ENCODE results near the gene NANOG.
"Not testable (repeated sequence)": the region's sequence is repeated elsewhere in the genome, so short reads cannot be mapped to it uniquely, and the experiment has no call there.

Gene NANOG

DNA sequence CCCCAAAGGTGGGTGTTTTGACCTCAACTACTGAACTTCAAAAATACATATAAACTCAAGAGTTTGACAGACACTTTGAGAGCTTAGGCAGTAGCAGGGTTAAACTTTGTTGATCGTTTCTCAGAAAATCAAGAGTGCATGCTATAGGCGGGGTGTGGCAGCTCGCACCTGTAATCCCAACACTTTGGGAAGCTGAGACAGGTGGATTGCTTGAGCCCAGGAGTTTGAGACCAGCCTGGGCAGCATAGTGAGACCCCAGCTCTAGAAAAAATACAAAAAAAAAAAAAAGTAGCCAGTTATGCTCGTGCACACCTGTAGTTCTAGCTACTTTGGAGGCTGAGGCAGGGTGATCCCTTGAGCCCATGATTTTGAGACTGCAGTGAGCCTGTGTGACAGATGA, 12.3 kb downstream of the NANOG start:
- DNase-seq (ENCODE audit: extremely low read depth in 1 of 2, low read depth in 1 of 2) = no peak

DNA sequence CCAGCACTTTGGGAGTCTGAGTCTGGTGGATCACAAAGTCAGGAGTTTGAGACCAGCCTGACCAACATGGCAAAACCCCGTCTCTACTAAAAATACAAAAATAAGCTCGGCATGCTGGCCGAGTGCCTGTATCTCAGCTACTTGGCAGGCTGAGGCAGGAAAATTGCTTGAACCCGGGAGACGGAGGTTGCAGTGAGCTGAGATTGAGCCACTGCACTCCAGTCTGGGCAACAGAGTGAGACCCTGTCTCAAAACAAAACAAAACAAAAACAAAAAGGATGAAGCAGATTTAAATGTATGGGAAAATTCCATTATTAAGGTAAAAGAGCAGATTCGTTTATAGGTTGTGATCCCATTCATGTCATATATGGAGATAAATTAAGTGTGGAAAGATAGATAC, 17.1 kb downstream of the NANOG start:
- not testable (repeated sequence) for DNase-seq (ENCODE audit: extremely low read depth in 1 of 2, low read depth in 1 of 2)

DNA sequence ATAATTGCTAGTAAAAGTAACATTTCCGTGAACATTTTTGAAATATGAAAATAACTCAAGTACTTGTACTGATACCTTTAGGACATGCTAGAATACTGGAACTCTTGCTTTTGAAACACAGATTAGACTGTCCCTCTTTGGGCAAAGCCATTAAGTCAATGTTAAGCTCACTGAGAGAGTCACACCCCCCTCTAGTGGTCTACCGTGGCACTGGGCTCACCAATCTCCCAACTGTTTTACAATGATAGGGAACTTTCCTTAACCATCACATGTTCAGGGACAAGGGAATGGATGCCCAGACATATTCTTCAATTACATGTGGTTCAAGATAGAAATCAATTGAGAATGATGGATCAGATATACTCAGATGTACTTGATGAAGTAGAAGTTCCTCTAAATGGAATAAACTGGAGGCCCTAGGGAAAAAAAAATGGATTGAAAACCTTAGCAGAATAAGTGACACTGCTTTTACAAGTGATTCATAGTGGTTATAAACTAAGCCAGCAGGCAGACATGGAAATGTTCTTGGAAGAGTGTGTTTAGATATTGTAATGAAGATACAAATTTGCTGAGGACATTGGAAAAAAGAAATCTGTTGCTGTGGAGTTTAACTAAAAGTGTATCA, 17.8 kb downstream of the NANOG start:
- DNase-seq (ENCODE audit: extremely low read depth in 1 of 2, low read depth in 1 of 2) = peak; percentile 22 to 25

DNA sequence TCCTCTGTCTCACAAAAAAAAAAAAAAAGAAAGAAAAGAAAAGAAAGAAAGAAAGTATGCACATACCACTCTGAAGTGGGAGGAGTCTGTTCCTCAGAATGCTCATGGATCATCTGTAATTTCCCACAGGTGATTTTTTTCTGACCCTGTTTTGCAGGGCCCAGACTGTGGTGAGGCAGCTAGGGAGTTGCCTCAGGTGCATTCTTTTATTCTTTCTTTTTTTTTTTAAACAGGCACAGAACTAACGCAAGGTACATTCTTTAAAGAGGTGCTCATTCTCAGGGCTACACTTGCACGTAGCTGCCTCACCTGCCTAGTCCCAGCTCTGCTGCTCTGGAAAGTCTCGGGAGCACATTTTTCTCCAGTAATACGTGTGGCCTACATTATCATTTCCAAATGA, 36.6 kb downstream of the NANOG start:
- not testable (repeated sequence) for DNase-seq (ENCODE audit: extremely low read depth in 1 of 2, low read depth in 1 of 2)

DNA sequence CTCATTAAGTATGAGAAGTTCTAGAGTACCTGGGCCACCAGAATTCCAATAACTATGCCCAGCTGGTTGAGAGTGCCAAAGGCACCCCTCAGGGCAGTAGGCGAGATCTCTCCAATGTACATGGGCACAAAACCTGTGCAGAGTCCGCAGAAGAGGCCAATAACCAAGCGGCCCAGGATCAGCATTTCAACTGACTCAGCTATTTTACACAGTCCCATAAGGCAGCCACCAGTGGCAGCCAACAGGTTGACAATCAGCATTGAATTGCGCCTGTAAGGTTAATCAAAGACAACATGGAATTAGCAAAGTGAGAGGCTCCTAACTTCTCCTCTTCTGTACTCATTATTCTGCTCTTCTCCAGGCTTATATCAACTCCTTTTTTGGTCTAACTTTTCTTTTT, 40.5 kb downstream of the NANOG start:
- DNase-seq (ENCODE audit: extremely low read depth in 1 of 2, low read depth in 1 of 2) = not testable (repeated sequence)

DNA sequence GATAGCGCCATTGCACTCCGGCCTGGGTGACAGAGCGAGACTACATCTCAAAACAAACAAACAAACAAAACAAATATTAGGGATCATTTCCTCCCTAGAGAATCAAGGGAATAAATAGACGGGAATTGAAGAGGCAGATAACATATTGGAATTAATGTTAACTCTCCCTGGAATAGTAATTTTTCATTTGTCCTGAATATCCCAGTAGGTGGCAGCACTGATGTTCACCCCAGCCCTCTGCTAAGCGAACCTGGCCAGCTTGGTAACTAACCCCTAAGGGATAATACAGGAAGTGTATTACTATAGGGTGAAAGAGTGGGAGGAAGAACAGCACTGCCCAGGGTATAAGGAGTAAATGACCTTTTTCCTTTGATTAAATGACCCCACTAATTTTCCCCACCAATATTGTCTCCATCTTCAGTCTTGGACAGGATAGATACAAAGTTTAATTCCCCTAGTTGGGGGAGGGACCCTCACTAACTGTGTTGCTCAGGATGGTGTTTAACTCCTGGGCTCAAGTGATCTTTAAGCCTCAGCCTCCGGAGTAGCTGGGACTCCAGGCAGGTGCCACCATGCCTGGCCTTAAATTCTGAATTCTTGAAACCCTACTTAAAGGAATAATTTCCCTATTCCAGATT, 43.0 kb downstream of the NANOG start:
- no peak for DNase-seq (ENCODE audit: extremely low read depth in 1 of 2, low read depth in 1 of 2)

DNA sequence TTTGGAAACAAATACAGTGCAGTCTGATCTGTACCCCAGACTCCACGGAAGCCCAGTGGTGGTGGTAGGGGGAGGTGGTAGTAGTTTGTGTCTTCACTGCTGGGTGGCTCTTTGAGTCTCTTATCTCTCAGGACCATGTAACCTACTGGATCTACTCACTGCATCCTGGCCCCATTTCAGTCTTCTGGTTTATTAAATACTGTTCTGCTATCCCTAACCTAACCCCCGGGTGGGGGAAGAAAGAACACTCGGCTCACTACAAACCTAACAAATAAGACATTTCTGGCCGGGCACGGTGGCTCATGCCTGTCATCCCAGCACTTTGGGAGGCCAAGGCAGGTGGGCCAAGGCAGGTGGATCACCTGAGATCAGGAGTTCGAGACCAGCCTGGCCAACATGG, 44.0 kb downstream of the NANOG start:
- not testable (repeated sequence) for DNase-seq (ENCODE audit: extremely low read depth in 1 of 2, low read depth in 1 of 2)

DNA sequence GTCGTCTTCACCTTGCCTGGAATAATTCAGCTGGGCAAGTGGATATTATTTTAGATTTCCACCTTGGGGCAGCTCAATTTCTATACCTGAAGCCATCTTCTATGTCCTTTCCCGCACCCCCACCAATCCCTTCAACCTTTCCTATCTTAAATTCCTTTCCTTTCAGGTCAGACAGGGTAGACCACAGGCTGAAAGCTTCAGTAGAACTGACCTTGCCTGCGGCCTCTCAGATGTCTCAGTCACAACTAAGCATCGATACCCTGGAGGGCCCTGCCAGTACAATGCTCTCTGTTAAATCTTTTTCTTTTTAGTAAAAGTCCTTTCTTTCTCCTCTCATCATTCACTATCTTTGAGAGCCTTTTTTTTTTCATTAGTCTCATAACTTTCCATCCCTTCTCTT, 44.6 kb downstream of the NANOG start:
- DNase-seq (ENCODE audit: extremely low read depth in 1 of 2, low read depth in 1 of 2) = no peak

DNA sequence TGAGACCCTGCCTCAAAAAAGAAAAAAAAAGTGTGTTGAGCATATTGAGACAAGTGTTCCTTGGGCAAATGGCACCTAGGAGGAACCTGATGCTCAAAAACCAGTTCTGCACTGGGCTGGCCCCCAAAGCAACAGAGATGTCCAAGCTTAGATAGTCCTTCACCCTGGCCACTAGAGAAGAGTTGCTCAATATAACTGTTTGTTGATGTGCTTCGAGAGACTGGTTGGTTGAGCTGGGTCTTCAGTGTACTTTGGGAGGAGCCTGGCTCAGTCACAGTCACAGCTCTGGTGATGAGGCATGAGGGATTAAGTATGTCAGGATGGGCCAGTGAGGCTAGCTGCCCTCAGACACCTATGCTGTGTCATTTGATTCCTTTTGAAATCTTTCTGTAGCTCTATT, 45.5 kb downstream of the NANOG start:
- DNase-seq (ENCODE audit: extremely low read depth in 1 of 2, low read depth in 1 of 2) = no peak

DNA sequence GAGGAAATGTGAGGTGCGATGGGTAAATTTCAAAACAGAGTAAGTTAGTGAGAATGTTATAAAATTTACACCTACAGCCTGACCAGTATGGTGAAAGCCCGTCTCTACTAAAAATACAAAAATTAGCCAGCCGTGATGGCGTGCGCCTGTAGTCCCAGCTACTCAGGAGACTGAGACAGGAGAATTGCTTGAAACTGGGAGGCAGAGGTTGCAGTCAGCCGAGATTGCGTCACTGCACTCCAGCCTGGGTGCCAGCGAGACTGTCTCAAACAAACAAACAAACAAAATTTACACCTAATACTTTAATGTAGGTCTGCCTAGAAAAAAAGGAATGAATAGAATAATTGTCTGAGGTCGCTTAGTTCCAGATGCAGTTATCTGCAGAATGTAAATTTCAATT, 45.9 kb downstream of the NANOG start:
- DNase-seq (ENCODE audit: extremely low read depth in 1 of 2, low read depth in 1 of 2) = no peak

DNA sequence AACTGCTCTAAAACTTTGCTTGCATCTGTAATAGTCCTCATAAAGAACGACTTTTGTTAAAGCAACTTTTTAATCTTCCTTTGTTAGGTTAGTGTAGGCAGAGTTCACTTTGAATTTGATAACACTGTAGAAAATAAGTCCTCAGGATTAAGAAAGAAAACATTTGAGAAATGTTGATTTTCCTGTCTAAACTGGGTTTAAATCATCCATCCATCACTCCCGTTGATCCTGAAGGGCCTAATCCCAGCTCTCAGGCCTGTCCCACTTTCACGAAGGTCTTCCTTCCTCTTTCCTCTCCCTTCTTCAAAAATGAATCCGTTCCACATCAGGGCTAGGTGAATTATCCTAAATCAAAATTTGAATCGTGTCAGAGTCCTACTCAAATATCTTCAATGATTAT, 46.6 kb downstream of the NANOG start:
- no peak for DNase-seq (ENCODE audit: extremely low read depth in 1 of 2, low read depth in 1 of 2)

DNA sequence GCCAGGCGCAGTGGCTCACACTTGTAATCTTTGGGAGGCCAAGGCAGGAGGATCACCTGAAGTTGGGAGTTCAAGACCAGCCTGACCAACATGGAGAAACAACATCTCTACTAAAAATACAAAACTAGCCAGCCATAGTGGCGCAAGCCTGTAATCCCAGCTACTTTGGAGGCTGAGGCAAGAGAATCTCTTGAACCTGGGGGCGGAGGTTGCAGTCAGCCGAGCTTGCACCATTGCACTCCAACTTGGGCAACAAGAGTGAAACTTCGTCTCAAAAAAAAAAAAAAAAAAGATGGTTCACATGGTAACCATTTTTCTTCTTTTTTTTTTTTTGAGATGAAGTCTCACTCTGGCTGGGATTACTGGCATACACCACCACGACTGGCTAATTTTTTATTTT, 48.2 kb downstream of the NANOG start:
- DNase-seq (ENCODE audit: extremely low read depth in 1 of 2, low read depth in 1 of 2) = no peak

DNA sequence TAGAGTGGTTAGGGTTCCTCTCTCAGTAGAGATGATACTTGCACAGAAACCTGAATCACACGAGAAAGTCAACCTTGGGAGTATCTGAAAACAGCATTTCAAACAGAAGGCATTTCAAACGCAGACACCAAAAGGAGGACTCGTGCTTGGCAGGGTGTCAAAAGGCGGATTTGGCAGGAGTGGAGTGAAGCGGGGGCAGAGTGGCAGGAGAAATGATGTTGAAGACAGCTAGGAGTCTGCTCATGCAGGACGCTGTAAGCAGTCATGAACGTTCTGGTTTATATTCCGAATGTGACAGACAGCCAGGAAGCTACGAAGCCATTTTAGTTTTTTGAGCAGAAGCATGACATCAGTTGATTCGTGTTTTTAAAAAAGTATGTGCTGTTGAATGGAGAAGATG, 50.0 kb downstream of the NANOG start:
- DNase-seq (ENCODE audit: extremely low read depth in 1 of 2, low read depth in 1 of 2) = not testable (repeated sequence)

DNA sequence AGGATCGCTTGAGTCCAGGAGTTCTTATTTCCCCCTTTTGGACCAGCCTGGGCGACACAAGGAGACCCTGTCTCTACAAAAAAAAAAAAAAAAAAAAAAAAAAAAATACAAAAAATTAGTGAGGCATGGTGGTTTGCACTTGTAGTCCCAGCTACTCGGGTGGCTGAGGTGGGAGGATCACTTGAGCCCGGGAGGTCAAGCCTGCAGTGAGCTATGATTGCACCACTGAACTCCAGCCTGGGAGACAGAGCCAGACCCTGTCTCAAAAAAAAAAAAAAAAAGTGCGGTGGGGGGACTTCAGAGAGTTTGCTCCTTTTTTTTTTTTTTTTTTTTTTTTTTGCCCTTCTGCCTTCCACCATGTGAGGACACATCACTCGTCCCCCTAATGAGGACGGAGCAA, 50.6 kb downstream of the NANOG start:
- DNase-seq (ENCODE audit: extremely low read depth in 1 of 2, low read depth in 1 of 2) = not testable (repeated sequence)

DNA sequence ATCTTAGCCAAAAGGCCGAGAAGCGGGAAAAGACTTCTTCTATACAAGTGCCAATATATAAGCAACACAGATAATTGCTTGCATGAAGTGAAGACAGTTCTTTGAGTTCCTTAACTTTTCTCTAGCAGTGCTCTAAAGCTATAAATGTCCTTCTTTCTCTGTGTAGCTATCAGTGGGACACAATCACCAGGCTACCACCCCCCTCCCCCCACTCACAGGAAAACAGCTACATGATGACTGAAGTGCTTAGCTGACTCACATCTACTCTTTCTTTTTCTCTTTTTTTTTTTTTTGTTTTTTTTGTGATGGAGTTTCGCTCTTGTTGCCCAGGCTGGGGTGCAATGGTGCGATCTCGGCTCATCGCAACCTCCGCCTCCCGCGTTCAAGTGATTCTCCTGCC, 53.2 kb downstream of the NANOG start:
- DNase-seq (ENCODE audit: extremely low read depth in 1 of 2, low read depth in 1 of 2) = not testable (repeated sequence)

DNA sequence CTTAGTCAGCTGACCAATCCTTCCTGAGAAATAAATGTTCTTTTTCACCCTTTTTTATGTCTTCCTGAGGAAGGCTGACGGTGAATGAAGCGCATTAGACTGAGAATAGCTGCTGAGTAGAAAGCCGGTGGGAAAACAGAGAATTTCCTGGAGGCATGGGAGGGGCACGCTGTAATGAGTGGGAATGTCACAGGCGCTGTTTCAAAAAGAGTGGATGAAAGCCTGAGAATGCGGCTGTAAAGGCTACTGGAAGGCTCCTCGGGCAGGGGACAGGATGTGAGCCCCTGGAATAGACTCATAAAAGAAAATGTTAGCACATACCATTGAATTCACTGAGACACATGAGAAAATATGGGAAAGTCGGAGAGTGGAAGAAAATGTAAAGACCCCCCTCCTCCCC, 53.9 kb downstream of the NANOG start:
- not testable (repeated sequence) for DNase-seq (ENCODE audit: extremely low read depth in 1 of 2, low read depth in 1 of 2)

DNA sequence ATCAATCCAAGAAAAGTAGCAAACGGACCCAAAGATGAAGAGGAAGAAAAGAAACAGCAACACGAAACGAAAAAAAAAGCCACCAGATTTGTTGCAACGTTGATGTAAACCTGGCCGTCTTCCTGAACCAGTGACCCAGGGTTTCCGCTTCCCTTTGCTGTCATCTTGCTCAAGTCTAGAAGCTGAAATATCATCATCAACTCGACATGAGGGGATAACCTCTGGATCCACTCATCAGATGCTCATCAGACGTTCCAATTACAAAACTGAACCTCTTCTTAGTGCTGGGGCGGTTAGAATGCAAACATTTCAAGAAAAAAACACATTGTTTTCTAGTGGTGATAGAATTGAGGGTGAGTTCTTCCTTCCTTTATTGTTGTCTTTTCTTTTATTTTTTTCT, 54.4 kb downstream of the NANOG start:
- not testable (repeated sequence) for DNase-seq (ENCODE audit: extremely low read depth in 1 of 2, low read depth in 1 of 2)

DNA sequence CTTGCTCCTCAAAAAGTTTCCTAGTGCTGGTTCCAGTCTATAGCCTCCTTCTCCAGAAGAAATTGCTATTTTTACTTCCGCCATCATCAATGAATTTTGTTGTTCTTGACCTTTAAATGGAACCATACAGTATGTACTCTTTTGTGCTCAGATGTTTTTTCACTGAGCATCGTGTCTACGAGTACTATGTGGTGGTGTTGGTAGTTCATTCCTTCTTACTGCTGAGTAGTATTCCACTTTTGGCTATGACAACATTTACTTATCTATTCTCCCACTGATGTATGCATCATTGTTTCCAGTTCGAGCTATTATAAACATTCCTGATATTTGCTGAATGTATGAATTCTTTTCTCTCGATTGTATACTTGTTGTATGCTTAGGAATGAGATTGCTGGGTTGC, 54.9 kb downstream of the NANOG start:
- DNase-seq (ENCODE audit: extremely low read depth in 1 of 2, low read depth in 1 of 2) = no peak

DNA sequence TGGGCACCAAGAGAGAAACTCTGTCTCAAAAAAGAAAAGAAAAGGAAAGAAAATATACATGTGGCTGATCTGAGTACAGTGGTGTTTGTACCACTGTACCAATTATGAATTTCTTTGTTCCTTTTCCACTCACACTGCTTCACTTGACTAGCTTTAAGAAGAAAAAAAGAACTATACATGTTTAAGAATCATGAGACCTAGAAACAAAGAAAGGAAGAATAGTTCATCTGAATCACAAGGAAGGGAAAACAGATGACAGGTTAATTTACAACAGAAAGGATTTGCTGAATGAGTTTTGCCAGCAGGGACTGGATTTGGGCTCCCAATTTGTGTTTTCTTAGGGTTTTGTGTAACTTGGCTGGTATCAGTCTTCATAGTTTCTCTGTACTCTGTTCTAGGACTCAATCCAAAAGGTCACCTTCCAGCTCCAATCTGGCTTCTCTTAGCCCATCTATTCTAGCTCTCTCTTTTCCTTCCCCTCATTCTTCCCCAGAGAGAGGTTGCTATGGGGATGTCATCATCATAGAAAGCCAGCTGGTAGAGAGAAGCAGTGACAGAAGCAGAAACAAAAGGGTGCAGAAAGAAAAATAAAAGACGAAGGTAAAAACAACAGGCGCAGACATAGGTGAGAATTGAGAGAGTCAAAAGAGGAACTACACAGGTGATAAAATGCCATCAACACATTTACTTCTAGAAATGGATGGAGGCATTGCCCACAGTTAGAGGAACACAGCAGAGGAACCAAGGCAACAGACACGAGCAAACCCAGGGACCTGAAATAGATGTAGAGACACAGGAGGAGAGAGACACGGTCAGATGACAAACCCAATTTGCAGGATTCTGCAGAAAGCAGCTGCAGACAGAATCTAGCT, 58.3 kb downstream of the NANOG start:
- not testable (repeated sequence) for DNase-seq (ENCODE audit: extremely low read depth in 1 of 2, low read depth in 1 of 2)

DNA sequence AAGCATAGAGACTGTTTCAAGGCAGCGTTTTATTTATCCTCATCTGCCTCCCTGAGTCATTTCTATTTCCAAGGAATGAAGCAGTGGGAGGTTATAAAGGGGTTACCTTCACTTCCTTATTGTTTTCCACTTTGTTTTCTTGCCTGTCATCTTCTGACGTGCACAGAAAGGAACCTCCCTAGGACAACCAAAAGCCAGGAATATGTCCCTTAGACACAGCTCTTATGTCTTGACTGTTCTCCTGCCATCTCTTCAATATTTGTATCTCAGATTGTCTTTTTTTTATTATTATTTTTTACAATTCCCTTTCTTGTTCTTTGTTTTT, 58.9 kb downstream of the NANOG start:
- not testable (repeated sequence) for DNase-seq (ENCODE audit: extremely low read depth in 1 of 2, low read depth in 1 of 2)
